HL-60 (cell line): Measurements from ENCODE around the gene COL4A6.

Experiments used
- DNase-seq, 2 experiments: peaks; one replicate each; pipeline ENCODE4 v3.0.0-alpha.2; 2010 to 2020; ENCODE audit warnings: low read depth in 1 of 2, low spot score in 1 of 2
- H3K27ac ChIP-seq: fragments of 250-450 bp; sonication (Bioruptor Pico); replicated peaks from 2 replicates; pipeline ENCODE4 v1.5.1; 2020; ENCODE audit warnings: mild to moderate bottlenecking, moderate library complexity
- H3K27me3 ChIP-seq: fragments of 250-450 bp; sonication (Bioruptor Pico); 2 replicates; pipeline ENCODE4 v1.5.1; 2021; ENCODE audit warnings: mild to moderate bottlenecking, moderate library complexity; ENCODE audit not compliant: insufficient read depth, poor library complexity, severe bottlenecking
- H3K4me3 ChIP-seq: replicated peaks from 2 replicates; pipeline ENCODE4 v1.5.1; 2011; ENCODE audit warnings: mild to moderate bottlenecking, control low read depth, low read length; ENCODE audit not compliant: insufficient read depth
- CTCF ChIP-seq: IDR thresholded peaks from one replicate; pipeline ENCODE4 v1.5.1; 2011; ENCODE audit warnings: low read length, control low read depth, inconsistent platforms; ENCODE audit not compliant: insufficient read depth
- GABPA ChIP-seq: IDR thresholded peaks from 2 replicates; pipeline ENCODE4 v1.6.1; 2012; ENCODE audit warnings: low read depth
- POLR2AphosphoS5 ChIP-seq: IDR thresholded peaks from 2 replicates; pipeline ENCODE4 v1.6.1; 2012; ENCODE audit warnings: low read depth
- REST ChIP-seq: IDR thresholded peaks from 2 replicates; pipeline ENCODE4 v1.6.1; 2012; ENCODE audit warnings: low read depth; ENCODE audit not compliant: insufficient replicate concordance
- SPI1 ChIP-seq: IDR thresholded peaks from 2 replicates; pipeline ENCODE4 v1.6.1; 2012; ENCODE audit warnings: low read depth, mild to moderate bottlenecking, borderline replicate concordance

The COL4A6 gene

GRCh38 chrX:108160309-108160708 lies 277.9 kb downstream of the COL4A6 start:
- no peak for TF ChIP-seq GABPA
- TF ChIP-seq REST = no peak
- no peak for DNase-seq
- H3K27ac ChIP-seq = no peak overlapping the region
- H3K4me3 ChIP-seq = no peak overlapping the region
- H3K27me3 ChIP-seq = no peaks in the 10 kb centered on the region

- TF ChIP-seq POLR2AphosphoS5 = no peak
- TF ChIP-seq SPI1 = no peak
- TF ChIP-seq REST = no peak
- TF ChIP-seq CTCF = no peak
- TF ChIP-seq GABPA = no peak
- no peak overlapping the region for H3K4me3 ChIP-seq
- DNase-seq = no peak
- H3K27ac ChIP-seq = no peak overlapping the region
- no peaks in the 10 kb centered on the region for H3K27me3 ChIP-seq
Observed at GRCh38 chrX:108159028-108159670, 279.1 kb downstream of the COL4A6 start.

DNA sequence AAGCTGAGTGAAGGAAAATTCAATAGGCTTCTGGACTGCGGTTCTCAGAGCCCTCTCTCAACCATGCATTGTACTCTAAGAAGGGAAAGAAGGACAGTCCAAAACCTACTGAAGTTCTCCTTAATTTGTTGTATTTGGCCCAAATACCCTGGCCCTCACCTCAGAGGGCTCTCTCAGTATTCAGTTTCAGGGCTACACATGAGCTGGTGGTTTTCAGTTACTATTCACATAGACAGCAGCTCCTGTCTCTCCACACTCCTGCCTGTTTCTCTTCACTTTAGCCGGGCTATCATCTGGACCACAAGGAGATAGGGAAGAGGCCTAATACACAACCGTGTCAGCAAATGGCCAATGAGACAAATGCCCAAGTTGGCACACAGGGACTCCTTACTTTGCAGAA lies 280.6 kb downstream of the COL4A6 start:
- TF ChIP-seq GABPA = no peak
- TF ChIP-seq SPI1 = no peak
- no peak for TF ChIP-seq CTCF
- no peak for TF ChIP-seq REST
- DNase-seq = no peak
- Histone ChIP-seq H3K27me3 (no peaks in the 10 kb centered on the region), H3K27ac (no peak overlapping the region), H3K4me3 (no peak overlapping the region)
